NCI-H82 treated with DMSO at 0.1 percent for 48 hours (cell line): ENCODE data around the gene ASB10.

Source experiments
- DNase-seq: peaks from one replicate; lab custom pipeline; 2025; ENCODE audit not compliant: unreplicated experiment; lab: John Stamatoyannopoulos, UW

The ASB10 gene

DNA sequence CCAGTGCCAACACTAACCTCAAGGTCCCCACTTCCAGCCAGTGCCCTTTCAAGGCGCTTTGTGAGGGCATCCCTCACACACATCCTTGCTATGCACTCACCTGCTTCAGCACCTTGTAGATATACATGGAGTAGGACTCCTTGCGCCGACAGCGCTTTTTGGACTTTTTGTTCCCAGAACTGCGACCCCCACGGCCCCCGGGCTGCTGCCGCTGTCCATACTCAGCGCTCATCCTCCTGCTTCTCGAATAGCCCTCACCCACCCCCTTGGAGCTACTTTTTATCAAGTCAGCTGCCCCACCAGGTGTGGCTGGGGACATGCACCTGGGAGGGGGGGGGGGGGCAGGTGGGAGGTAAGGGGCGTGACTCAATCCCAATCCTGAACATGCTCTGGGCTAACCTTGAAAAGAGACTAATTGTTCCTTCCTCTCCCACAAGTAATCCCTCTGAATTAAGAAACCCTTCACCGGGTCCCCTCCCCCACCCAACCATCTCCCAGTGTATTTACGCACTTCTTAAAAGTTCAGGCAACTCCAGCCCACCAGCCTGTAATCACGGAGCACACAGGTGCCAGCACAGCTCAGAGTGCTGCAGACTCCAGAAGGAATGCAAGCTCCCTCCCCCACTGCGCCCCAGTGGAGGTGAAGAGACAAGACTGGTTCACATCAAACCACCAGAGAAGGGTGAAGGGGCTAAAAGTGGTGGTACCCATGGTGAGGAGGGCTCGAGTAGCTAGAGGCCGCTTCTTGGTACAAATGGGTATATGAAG lies 23.2 kb upstream of the ASB10 start, which contains the start of gene H2BK1:
TSS of gene H2BK1 (minus strand) at position 402 of the 768 bp plus-strand sequence. CDS start at position 232, 170 bp downstream.
- DNase-seq = no peak

DNA sequence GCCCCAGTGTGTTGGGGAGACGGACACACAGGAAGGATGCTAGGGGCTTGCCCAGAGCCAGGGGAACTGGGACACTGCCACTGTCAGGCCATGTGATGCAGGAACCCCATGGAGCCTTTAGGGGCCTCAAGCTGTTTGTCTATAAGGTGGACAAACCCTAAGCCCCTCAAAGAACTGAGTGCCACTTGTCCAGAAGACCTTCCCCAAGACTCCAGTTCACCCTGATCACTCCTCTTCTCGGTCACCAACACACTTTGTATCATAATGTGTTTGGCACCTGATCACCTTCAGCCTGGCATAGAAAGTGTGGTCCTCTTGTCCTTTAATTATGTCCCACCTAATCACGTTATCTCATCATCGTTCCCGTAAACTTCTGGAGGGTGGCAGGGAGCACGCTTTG lies 22.5 kb upstream of the ASB10 start:
- DNase-seq = no peak

DNA sequence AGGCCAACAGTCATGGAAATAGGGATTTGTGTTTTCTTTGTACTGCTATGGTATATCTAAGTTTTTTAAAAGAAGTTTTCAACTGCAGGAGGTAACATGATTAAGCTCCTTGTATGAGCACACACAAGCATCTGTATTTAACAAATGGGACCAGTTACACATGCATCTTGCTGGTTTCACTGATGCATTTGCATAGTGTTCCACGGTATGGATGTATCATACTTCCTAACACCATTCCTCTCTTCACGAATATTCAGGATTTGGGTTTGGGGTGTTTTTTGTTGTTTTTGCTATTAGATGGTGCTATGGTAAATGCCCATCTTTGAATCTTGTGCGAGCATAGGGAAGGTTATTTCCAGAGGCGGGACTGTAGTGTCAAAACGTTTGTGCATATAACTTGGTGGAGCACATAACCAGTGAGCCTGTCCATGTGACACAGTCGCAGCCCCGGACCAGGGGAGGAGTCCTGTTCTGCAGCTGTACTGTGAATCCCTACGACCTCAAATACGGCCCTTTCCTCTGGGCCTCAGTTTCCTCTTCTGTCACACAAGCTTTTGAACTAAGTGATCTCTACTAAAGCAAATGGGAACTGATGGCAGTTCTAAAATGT lies 21.3 kb upstream of the ASB10 start:
- DNase-seq = no peak

DNA sequence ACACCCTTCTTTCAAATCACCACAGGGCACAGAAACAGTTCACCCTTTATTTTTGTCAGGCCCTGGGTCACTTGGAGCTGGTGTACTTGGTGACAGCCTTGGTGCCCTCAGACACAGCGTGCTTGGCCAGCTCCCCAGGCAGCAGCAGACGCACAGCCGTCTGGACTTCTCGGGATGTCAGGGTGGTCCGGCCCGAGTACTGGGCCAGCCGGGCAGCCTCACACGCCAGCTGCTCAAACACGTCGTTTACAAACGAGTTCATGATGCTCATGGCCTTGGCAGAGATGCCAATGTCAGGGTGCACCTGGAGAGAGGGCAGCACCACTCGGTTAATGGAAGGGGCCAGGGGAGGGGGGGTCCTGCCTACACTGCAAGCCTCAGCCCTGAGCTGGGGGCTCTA lies 20.8 kb upstream of the ASB10 start:
- DNase-seq = no peak

DNA sequence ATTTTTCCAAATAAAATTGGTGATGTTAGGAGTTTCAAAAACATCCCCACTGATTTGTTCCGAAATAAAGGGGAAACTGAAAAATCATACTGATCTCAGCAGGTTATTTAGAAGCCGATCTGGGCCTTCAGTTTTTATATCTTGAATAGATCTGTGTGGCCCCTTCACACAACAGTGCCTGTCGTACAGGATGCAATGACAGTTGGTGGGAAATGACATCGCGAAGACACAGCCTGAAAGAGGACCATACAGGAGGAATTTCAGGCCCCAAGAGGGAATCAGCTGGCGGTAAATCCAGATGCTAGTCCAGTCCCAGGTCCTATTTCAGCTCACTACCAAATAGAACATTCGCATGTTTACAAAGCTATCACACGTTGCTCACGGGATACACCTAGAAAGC lies 20.3 kb upstream of the ASB10 start:
- DNase-seq = no peak

DNA sequence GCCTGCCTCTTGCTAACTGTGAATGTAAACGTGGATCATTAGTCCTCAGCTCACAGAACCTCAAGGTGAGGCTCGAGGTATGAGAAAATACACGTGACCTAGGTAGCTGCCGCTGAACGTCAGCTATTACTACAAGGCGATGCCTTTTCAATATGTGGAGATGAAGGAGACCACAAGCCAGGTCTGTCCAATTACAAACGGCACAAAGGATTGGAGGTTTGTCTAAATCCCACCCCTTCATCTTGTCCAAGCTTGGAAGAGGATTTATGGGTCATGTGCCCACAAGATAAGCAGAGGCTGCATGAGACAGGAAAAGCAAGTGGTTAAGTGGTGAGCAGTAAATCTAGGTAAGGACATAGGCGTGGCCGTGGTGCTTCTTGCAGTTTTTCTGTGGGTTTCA lies 19.9 kb upstream of the ASB10 start:
- peak; percentile 64 for DNase-seq

DNA sequence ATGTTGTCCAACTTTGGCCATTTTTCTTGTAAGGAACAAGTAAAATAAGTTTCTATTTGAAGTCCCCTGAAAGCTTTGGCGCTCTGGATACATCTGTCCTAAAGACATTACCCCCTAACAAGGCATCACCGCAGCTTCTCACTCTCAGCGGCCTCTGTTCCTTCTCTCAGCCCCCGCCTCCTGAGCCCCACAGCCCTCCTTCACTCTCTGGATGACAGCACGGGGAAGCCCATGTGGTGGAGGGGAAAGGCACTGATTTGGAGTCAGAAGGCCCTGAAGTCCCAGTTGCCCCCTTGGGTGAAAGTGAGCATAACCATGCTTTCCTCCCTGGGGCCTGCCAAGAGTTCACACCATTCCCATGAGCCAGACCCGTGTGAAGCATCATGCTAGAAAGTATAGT lies 18.7 kb upstream of the ASB10 start:
- DNase-seq = no peak

DNA sequence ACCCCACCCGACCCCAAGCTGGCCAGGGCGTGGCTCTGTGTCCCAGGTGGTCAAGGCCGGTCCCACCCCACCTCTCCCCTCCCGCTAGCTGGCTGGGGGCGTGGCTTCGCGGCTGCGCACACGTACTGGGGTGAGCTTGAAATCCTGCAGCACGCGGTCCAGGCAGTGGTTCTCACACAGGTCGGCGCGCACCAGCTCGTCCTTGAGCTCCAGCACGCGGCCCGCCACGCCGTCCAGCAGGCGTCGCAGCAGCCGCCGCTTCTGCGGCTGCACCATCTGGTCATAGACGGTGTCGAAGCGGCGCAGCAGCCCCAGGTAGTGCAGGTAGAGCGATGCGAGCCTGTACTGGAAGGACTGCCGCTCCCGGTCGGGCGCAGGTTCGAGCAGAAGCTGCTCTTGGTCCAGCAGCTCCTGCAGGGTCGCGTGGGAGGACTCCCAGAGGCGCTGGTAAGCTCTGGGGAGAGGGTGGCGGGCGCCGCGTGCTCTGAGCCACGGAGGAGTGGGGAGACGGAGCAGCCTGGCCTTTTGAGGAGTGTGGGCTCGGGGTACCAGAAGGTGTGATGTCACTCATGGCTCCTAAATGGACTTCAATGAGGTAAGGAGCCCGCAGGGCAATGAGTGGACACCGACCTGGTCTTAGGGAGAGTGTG lies 17.5 kb upstream of the ASB10 start:
- DNase-seq = no peak

DNA sequence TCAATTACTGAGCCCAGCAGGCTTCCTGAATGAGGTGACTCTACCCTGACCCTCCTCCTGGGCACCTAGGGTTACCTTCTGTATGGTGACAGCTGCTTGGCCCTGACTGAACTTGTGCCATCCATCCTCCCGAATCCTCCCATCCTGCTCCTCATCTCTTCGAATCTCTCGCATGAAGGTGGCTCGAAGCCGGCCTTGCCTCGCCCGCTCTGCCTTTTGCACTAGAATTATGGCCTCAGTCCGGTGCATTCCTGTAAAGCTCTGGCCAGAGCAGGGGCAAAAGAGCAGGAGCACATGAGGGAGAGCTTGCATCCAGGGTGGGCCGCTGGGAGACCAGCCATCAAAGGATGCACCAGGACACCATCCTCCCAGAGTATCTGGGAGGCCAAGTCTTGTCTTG lies 15.8 kb upstream of the ASB10 start:
- DNase-seq = no peak

DNA sequence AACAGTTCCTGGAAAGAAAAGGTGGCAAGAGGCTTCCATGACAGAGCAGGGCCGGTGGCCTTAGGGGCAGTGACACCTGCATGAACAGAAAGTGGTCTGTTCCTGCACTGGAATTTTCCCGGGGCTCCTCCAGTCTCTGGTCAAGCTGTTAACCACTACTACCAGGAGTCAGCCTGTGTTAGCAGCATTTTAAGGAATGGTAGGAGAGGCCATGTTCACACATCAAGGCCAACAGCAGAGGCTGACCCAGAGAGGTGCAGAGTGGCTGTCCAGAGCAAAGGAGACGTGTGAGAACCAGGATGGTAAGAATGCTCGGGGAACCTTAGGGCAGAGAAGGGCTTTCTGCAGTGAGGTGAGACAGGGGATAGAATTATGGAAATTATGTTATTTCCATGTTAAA lies 14.7 kb upstream of the ASB10 start:
- DNase-seq = no peak

DNA sequence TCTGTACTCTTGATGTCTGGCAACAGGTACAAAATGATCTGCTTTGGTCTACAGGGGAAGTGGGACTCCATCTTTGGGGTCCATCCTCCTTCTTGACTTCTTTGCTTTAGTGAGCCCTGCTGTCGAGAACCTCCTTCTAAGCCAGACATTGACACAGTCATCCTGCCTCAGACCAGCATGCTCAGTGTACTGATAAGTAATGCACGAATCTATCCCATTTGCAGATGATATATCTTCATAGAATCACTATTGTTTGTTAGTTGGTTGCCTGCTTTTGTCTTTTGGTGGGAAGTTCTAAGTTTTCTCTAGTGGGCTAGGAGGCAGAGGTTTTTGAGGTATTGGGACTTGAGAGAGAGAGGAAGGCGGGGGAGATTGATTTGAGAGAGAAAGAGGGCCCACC lies 14.3 kb upstream of the ASB10 start:
- DNase-seq = no peak

DNA sequence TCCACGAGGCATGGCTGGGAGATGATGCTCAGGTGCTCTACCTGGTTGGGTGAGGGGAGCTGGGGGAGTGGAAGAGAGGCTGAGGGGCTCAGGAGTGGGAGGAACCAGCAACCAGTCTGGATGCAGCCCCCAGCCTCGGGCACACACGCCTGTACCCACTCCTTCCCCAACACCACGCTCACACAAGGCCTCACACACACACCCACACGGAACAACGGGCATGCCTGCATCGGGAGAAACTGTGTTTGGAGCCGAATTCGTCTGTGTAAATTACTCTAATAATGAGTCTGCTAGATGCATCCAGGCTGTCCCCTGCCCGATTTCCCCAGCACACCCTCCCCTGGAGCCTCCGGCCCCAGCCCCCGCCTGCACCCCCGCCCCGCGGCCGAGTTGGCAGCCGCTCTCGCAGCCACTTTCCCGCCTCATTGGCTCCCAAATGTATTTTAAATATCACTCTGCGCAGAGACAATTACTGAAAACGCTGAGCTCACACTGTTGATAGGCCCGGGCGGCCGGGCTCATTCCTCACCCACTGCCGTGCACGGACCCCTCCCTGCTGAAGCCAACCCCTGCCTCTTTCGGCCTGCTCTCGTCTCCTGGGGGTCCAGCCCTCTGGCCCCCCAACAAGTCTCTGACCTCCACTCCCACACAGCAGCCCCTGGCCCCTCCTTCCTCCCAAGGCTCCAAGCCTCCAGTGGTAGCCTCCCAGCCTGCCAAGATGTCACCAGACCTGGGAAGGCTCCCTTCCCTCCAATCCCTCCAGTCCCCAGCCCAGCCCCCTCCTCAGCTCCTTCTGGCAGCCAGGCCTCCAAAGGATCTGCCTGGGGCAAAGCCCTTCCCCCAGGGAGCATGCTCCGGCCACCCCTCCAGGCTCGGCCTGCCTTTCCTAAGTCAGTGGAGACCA lies 12.1 kb upstream of the ASB10 start:
- DNase-seq = no peak

DNA sequence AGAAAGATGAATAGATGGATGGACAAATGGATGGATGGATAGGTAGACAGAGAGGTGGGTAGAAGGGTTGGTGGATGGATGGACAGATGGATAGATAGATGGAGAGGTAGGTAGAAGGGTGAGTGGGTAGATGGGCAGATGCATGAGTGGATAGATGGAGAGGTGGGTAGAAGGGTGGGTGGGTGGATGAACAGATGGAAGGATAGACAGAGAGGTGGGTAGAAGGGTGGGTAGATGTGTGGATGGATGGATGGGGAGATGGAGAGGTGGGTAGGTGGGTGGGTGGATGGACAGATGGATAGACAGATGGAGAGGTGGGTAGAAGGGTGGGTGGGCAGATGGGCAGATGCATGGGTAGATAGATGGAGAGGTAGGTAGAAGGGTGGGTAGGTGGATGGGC lies 10.9 kb upstream of the ASB10 start:
- DNase-seq = no peak

DNA sequence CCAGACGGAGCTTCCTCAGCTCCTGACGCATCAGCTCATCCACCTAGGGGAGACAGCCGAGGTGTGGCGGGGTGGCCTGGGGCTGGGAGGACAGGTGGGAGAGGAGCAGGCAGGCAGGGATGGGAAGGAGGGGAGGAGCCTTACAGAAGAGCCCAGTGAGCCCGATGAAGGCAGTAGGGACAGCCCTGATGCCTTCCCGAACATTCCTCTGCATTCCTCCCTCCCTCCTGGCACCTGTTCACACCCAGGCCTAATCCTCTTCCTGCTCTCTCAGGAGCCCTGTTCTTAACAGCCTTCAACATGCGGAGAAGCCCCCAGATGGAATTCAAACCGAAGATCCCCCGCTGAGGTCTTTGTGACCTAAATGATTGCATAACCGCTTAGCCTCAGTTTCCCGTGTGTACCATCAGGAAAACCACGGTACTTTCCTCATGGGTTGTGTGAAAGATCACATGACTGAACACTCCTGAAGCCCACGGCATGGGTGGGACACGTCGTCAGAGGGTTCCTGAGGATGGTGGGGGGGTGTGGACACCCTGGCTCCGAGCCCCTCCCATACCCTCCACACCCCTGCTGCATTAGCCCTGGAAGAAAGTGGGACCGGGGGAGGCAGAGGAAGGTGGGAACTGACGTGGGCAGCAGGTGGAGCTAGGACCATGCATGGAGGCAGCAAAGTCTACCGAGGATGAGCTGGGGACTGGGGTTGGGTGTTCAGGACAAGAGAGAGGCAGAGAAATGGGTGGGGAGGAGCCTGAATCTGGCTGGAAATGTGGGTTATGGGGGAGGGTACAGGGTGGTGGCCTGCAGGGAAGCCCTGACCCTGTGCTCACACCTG lies 8.8 kb upstream of the ASB10 start:
- no peak for DNase-seq

DNA sequence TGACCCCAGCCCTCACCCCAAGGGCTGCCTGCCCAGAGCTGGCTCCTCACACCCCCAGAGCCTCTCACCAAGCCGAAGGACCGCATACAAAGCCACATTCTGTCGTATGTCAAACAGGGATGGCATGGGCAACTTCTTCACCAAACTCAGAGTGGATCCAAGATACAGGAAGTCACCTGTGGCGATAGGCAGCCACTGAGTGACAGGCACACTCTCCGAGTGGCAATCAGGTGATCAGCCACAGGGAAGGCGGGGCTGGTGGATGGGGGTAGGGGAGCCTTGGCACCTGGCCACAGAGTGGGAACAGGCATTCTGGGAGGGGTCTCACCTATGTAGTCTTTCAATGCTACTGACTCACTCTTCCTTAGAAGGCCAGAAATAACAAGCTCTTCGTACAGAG lies 7.1 kb upstream of the ASB10 start:
- DNase-seq = no peak

DNA sequence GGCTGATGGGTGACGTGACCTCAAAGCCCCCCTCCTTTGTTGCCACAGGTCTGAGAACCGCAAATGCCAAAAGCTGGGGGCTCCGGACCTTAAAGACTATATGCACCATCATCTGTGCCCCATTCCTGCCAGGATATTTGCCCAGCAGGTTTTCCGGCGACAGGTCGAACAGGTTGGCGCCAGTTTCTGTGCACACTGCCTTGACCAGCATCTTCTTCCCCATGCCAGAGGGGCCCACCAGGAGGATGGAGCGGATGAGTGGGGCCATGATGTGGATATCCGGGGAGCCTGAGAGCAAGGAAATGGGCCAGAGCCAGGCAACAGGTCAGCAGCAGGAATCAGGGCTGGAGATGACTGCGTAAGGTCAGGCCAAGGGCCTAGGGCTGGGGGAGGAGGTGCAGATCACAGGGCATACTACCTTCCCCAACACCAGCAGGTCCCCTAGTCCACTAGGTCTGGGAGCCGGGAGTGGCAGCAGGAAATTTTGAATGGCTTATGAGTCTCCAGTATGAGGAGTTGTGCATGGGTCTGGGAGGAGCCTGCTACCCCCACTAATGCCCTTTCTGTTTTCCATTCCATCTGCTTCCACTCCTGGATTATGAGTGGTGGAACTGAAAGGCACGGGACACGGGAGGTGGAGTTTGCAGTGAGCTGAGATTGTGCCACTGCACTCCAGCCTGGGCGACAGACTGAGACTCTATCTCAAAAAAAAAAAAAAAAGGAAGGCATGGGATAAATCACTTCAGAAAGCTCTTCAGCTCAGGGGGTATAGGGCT lies 6.3 kb upstream of the ASB10 start:
- DNase-seq = no peak

DNA sequence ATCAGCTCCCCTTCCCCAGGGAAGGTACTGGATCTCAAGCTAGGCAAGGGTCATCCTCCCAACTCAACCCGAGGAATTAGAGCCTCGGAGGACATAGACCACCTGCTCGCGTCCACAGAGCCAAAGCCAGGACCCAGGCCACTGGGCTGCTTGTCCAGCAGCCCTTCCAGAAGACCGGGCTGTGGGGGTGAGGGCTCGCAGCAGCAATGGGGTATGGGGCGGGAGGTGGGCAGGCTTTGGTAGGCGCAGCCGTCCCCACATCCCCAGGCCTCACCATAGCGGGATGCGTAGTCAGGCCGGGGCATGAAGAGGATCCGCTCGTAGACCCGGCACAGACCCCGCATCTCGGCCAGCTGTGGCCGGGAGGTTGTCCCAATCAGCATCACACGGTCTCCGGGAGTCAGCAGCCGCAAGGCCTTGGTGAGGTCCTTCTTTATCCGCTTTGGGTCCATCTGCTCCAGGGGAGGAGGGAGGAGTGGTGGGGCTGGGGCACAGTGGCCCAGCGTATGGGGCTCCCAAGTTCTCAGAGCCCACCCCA lies 5.0 kb upstream of the ASB10 start:
- no peak for DNase-seq

DNA sequence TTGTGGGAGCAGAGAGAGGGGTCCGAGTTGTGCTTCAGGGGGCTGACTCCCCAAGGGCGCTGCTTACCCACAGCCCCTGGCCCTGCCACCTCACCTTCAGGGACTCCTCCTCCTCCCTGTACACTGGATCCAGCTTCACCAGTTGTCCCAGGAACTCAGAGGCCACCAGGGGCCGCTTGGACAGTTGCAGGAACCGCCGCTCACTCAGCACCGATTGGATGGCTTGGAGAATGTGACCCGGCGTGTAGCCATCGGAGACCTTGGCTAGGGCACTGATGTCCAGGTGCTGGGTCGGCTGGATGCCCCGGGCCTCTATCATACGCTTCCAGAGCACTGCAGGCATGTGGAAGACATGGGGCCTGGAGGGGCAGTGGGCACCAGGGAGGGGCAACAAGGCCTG lies 4.5 kb upstream of the ASB10 start:
- no peak for DNase-seq

DNA sequence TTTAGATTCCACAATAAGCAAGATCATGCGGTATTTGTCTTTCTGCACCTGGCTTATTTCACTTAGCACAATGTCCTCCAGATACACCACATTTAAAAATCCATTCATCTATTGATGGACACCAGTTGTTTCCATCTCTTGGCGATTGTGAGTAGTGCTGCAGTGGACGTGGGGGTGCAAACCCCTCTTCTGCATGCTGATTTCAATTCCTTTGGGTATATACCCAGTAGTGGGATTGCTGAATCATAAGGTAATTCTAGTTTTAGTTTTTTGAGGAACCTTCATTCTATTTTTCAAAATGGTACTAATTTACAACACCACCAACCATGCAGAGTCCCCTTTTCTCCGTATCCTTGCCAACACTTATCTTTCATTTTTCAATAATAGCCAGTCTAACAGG lies 2.0 kb upstream of the ASB10 start:
- no peak for DNase-seq

DNA sequence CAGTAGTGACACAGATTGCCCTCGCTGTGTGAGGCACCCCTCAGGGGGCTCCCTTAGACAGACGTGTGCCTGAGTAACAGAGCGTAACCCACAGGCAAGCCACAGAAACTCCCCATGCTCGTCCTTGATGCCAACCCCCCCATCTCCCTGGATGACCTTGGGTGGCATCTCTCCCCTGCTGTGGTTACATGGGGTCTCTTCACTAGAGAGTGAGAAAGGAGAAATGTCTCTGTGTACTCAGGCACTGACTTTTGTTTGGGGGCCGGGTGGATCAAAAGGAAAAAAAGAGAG lies 1.1 kb upstream of the ASB10 start:
- no peak for DNase-seq
